ENCODE data around the gene SUPV3L1. TPM values are rescaled to one million over a fixed set of nuclear protein-coding genes. Genes with fewer than 3 reads are reported as not detected.

SUPV3L1 gene
- total and polyA plus RNA-seq, 2 donors, result 26.0 to 76.7 TPM

- Histone ChIP-seq H3K4me3 (ENCODE audit: low read length in 2 of 2) (no peak overlapping the region), H3K36me3 (ENCODE audit: control insufficient read depth in 2 of 2, insufficient read depth in 2 of 2, low read length in 1 of 2) (no peaks in the 10 kb centered on the region), H3K27me3 (ENCODE audit: control insufficient read depth in 2 of 2, insufficient read depth in 1 of 2, low read length in 1 of 2) (no peaks in the 10 kb centered on the region), H3K9me3 (ENCODE audit: control insufficient read depth in 2 of 2, insufficient read depth in 1 of 2, low read length in 1 of 2) (no peaks in the 10 kb centered on the region), H3K4me1 (ENCODE audit: control insufficient read depth in 2 of 2, insufficient read depth in 2 of 2, low read length in 2 of 2) (peaks cover 26 to 38% of the 10 kb centered on the region in 2 donors), H3K27ac (ENCODE audit: low read depth in 1 of 2, low read length in 1 of 2) (no peak overlapping the region)
- WGBS, result 98% methylated on average over 9 of the region's 9 CpGs
- no peak for DNase-seq (ENCODE audit: low read depth in 6 of 9, low spot score in 9 of 9)
These were observed 40.5 kb downstream of the SUPV3L1 start for GRCh38 chr10:69220507-69220906.

- Histone ChIP-seq H3K27ac (ENCODE audit: low read depth in 1 of 2, low read length in 1 of 2) (peak overlapping the region; percentile 90 to 96), H3K9me3 (ENCODE audit: control insufficient read depth in 2 of 2, insufficient read depth in 1 of 2, low read length in 1 of 2) (no peaks in the 10 kb centered on the region), H3K27me3 (ENCODE audit: control insufficient read depth in 2 of 2, insufficient read depth in 1 of 2, low read length in 1 of 2) (no peaks in the 10 kb centered on the region), H3K4me1 (ENCODE audit: control insufficient read depth in 2 of 2, insufficient read depth in 2 of 2, low read length in 2 of 2) (peaks cover 33 to 46% of the 10 kb centered on the region in 2 donors), H3K36me3 (ENCODE audit: control insufficient read depth in 2 of 2, insufficient read depth in 2 of 2, low read length in 1 of 2) (no peaks in the 10 kb centered on the region), H3K4me3 (ENCODE audit: low read length in 2 of 2) (peak overlapping the region; percentile 30)
- DNase-seq (ENCODE audit: low read depth in 6 of 9, low spot score in 9 of 9), result peak in 5 of 9 donors; percentile 45 to 88 (median 75)
- WGBS, result 16% methylated on average over 11 of the region's 11 CpGs
These were observed 42.4 kb downstream of the SUPV3L1 start for GRCh38 chr10:69222157-69223027.

DNA sequence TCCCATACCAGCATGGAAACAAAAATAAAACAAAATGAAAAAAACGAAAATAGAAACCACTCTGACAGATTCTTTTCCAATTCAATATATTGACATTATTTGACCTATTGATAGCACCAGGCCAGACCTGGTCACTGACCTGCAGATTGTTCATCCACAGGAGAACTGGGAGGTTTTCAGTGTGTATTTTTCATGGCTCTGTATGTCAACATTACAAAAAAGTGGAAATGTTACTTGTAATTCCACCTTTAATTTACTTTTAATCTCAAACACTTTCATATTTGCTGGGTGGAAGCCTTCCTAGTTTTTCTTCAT lies 43.0 kb downstream of the SUPV3L1 start:
- Histone ChIP-seq H3K9me3 (ENCODE audit: control insufficient read depth in 2 of 2, insufficient read depth in 1 of 2, low read length in 1 of 2) (no peaks in the 10 kb centered on the region), H3K27ac (ENCODE audit: low read depth in 1 of 2, low read length in 1 of 2) (peak overlapping the region; percentile 36 to 96), H3K27me3 (ENCODE audit: control insufficient read depth in 2 of 2, insufficient read depth in 1 of 2, low read length in 1 of 2) (no peaks in the 10 kb centered on the region), H3K4me1 (ENCODE audit: control insufficient read depth in 2 of 2, insufficient read depth in 2 of 2, low read length in 2 of 2) (peaks cover 39 to 52% of the 10 kb centered on the region in 2 donors), H3K4me3 (ENCODE audit: low read length in 2 of 2) (peak overlapping the region in 1 of 2 donors; percentile 30), H3K36me3 (ENCODE audit: control insufficient read depth in 2 of 2, insufficient read depth in 2 of 2, low read length in 1 of 2) (no peaks in the 10 kb centered on the region)
- 4% methylated on average over 1 of the region's 1 CpG for WGBS
- no peak for DNase-seq (ENCODE audit: low read depth in 6 of 9, low spot score in 9 of 9)

DNA sequence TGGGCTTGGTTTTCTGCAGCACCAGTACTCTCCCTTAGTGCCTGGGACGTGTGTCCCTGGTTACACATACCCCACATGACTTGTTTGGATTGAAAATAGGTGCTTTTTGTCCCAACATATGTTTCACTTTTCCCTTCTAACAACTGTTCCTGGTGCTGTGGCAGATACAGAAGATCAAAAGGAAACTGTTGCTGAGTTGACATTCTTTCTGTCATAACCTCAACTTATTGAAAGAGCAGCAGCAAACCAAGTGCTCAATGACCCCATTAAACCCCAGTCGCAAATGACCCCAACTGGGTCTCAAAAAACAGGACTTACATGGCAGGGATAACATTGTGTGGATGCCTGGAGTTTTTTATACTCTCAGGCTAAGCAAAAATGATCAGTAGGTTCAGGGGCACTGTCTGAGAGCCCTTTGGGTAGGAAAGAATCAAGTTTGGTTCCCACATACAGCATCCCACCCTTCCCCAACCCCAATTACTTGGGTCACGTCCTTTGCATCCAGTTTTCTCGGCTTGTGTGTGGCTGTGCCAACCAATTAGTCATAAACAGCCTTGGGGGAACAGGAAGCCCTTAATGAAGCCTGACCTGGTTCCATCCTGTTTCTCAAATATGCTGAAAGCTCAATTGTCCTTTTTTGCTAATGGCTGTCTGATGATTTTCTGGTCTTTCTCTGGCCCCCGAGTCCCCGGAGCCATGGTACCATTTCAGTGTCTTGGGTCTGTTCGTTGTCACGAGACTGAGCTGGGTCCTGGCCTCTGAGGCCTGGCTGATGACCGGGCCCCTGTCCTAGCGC lies 45.0 kb downstream of the SUPV3L1 start:
- peaks cover 57 to 73% of the 10 kb centered on the region in 2 donors for H3K4me1 ChIP-seq (ENCODE audit: control insufficient read depth in 2 of 2, insufficient read depth in 2 of 2, low read length in 2 of 2)
- peak in 2 of 9 donors; percentile 39 to 68 for DNase-seq (ENCODE audit: low read depth in 6 of 9, low spot score in 9 of 9)
- no peak overlapping the region for H3K4me3 ChIP-seq (ENCODE audit: low read length in 2 of 2)
- peak overlapping the region; percentile 71 to 86 for H3K27ac ChIP-seq (ENCODE audit: low read depth in 1 of 2, low read length in 1 of 2)
- H3K9me3 ChIP-seq (ENCODE audit: control insufficient read depth in 2 of 2, insufficient read depth in 1 of 2, low read length in 1 of 2), result no peaks in the 10 kb centered on the region
- H3K27me3 ChIP-seq (ENCODE audit: control insufficient read depth in 2 of 2, insufficient read depth in 1 of 2, low read length in 1 of 2), result no peaks in the 10 kb centered on the region
- WGBS, result 63% methylated on average over 10 of the region's 10 CpGs
- no peaks in the 10 kb centered on the region for H3K36me3 ChIP-seq (ENCODE audit: control insufficient read depth in 2 of 2, insufficient read depth in 2 of 2, low read length in 1 of 2)

- Histone ChIP-seq H3K27ac (ENCODE audit: low read depth in 1 of 2, low read length in 1 of 2) (peak overlapping the region in 1 of 2 donors; percentile 71), H3K4me3 (ENCODE audit: low read length in 2 of 2) (no peak overlapping the region), H3K4me1 (ENCODE audit: control insufficient read depth in 2 of 2, insufficient read depth in 2 of 2, low read length in 2 of 2) (peaks cover 64 to 79% of the 10 kb centered on the region in 2 donors), H3K36me3 (ENCODE audit: control insufficient read depth in 2 of 2, insufficient read depth in 2 of 2, low read length in 1 of 2) (no peaks in the 10 kb centered on the region), H3K27me3 (ENCODE audit: control insufficient read depth in 2 of 2, insufficient read depth in 1 of 2, low read length in 1 of 2) (no peaks in the 10 kb centered on the region), H3K9me3 (ENCODE audit: control insufficient read depth in 2 of 2, insufficient read depth in 1 of 2, low read length in 1 of 2) (no peaks in the 10 kb centered on the region)
- no peak for DNase-seq (ENCODE audit: low read depth in 6 of 9, low spot score in 9 of 9)
- 97% methylated on average over 10 of the region's 10 CpGs for WGBS
These were observed 45.6 kb downstream of the SUPV3L1 start for GRCh38 chr10:69225681-69226080.

DNA sequence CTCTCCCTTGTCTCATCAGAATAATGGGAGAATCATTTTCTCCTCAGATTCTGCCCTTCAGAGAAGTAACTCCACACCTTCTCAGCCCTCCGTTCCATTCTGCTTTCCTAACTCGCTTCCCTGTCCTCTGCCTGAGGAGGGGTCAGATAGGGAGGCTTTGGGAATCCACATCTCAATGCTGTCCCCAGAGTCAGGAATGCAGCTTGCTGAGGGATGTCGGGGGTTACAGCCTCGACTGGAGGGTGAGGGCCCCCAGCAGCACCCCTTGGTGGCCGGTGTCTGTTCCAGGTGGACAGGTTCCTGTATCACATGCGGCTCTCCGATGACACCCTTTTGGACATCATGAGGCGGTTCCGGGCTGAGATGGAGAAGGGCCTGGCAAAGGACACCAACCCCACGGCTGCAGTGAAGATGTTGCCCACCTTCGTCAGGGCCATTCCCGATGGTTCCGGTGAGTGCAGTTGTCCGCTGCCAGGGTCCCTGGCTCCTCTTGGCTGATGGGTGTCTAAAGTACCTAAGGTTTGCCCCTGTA lies 47.0 kb downstream of the SUPV3L1 start:
- WGBS, result 96% methylated on average over 14 of the region's 14 CpGs
- H3K27me3 ChIP-seq (ENCODE audit: control insufficient read depth in 2 of 2, insufficient read depth in 1 of 2, low read length in 1 of 2), result no peaks in the 10 kb centered on the region
- H3K4me3 ChIP-seq (ENCODE audit: low read length in 2 of 2), result no peak overlapping the region
- H3K27ac ChIP-seq (ENCODE audit: low read depth in 1 of 2, low read length in 1 of 2), result no peak overlapping the region
- no peak for DNase-seq (ENCODE audit: low read depth in 6 of 9, low spot score in 9 of 9)
- no peaks in the 10 kb centered on the region for H3K36me3 ChIP-seq (ENCODE audit: control insufficient read depth in 2 of 2, insufficient read depth in 2 of 2, low read length in 1 of 2)
- peaks cover 63 to 83% of the 10 kb centered on the region in 2 donors for H3K4me1 ChIP-seq (ENCODE audit: control insufficient read depth in 2 of 2, insufficient read depth in 2 of 2, low read length in 2 of 2)
- H3K9me3 ChIP-seq (ENCODE audit: control insufficient read depth in 2 of 2, insufficient read depth in 1 of 2, low read length in 1 of 2), result no peaks in the 10 kb centered on the region

DNA sequence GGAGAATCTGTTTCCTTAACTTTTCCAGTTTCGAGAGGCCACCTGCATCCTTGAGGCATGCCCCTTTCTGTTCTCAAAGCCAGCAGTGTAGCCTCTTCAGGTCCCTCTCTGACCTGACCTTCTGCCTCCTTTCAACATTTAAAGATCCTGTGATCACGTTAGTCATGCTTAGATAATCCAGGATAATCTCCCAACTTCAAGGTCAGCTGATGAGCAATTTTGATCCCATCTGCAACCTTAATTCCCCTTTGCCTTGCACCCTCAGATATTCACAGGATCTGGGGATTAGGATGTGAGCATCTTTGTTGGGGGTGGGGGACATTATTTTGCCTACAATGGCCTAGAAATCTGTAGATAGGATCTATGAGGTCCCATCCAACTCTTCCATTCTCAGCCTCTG lies 48.1 kb downstream of the SUPV3L1 start:
- 98% methylated on average over 2 of the region's 2 CpGs for WGBS
- H3K4me3 ChIP-seq (ENCODE audit: low read length in 2 of 2), result no peak overlapping the region
- peak overlapping the region in 1 of 2 donors; percentile 37 for H3K27ac ChIP-seq (ENCODE audit: low read depth in 1 of 2, low read length in 1 of 2)
- no peaks in the 10 kb centered on the region for H3K9me3 ChIP-seq (ENCODE audit: control insufficient read depth in 2 of 2, insufficient read depth in 1 of 2, low read length in 1 of 2)
- peaks cover 65 to 83% of the 10 kb centered on the region in 2 donors for H3K4me1 ChIP-seq (ENCODE audit: control insufficient read depth in 2 of 2, insufficient read depth in 2 of 2, low read length in 2 of 2)
- H3K27me3 ChIP-seq (ENCODE audit: control insufficient read depth in 2 of 2, insufficient read depth in 1 of 2, low read length in 1 of 2), result no peaks in the 10 kb centered on the region
- DNase-seq (ENCODE audit: low read depth in 6 of 9, low spot score in 9 of 9), result no peak
- no peaks in the 10 kb centered on the region for H3K36me3 ChIP-seq (ENCODE audit: control insufficient read depth in 2 of 2, insufficient read depth in 2 of 2, low read length in 1 of 2)

DNA sequence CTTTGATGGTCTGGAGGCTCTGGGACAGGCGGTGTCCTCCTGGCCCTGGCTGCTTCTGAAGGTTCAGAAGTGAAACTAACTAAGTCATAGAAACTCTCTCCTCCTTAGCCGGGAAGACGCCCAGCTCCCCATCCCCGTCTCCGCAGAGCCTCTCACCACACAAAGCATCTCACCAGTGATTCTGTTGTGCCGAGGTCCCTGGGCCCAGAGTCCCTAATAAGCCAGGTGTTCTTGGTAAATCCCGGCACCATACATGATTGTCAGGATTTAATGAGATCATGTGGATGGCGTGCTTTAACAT lies 49.5 kb downstream of the SUPV3L1 start:
- H3K36me3 ChIP-seq (ENCODE audit: control insufficient read depth in 2 of 2, insufficient read depth in 2 of 2, low read length in 1 of 2), result no peaks in the 10 kb centered on the region
- H3K27me3 ChIP-seq (ENCODE audit: control insufficient read depth in 2 of 2, insufficient read depth in 1 of 2, low read length in 1 of 2), result no peaks in the 10 kb centered on the region
- H3K4me3 ChIP-seq (ENCODE audit: low read length in 2 of 2), result peak overlapping the region; percentile 17 to 38
- H3K9me3 ChIP-seq (ENCODE audit: control insufficient read depth in 2 of 2, insufficient read depth in 1 of 2, low read length in 1 of 2), result no peaks in the 10 kb centered on the region
- peaks cover 69 to 89% of the 10 kb centered on the region in 2 donors for H3K4me1 ChIP-seq (ENCODE audit: control insufficient read depth in 2 of 2, insufficient read depth in 2 of 2, low read length in 2 of 2)
- DNase-seq (ENCODE audit: low read depth in 6 of 9, low spot score in 9 of 9), result no peak
- H3K27ac ChIP-seq (ENCODE audit: low read depth in 1 of 2, low read length in 1 of 2), result peak overlapping the region; percentile 48 to 67
- WGBS, result 29% methylated on average over 8 of the region's 8 CpGs

DNA sequence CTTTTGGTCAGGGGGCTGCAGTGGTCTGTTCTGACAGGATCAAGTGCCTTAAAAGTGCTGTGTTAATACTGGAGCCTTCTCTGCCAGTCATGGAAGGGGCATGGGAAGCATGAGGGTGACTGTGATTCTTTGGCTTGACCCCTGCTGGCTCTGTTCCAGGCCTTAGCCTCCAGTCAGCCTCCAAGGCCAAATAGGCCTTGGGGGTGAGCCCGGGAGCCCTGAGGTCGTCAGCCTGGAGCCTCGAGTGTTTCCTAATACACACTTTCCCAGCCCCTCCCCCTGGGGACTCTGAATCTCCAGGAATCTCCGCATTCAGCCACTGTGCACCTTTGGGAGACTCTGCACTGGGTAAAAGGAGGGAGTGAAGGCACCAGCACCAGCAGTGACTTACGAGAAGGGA lies 50.1 kb downstream of the SUPV3L1 start:
- H3K4me1 ChIP-seq (ENCODE audit: control insufficient read depth in 2 of 2, insufficient read depth in 2 of 2, low read length in 2 of 2), result peaks cover 65 to 89% of the 10 kb centered on the region in 2 donors
- no peaks in the 10 kb centered on the region for H3K9me3 ChIP-seq (ENCODE audit: control insufficient read depth in 2 of 2, insufficient read depth in 1 of 2, low read length in 1 of 2)
- no peak overlapping the region for H3K4me3 ChIP-seq (ENCODE audit: low read length in 2 of 2)
- 95% methylated on average over 5 of the region's 5 CpGs for WGBS
- no peaks in the 10 kb centered on the region for H3K36me3 ChIP-seq (ENCODE audit: control insufficient read depth in 2 of 2, insufficient read depth in 2 of 2, low read length in 1 of 2)
- no peaks in the 10 kb centered on the region for H3K27me3 ChIP-seq (ENCODE audit: control insufficient read depth in 2 of 2, insufficient read depth in 1 of 2, low read length in 1 of 2)
- H3K27ac ChIP-seq (ENCODE audit: low read depth in 1 of 2, low read length in 1 of 2), result peak overlapping the region; percentile 18 to 67
- DNase-seq (ENCODE audit: low read depth in 6 of 9, low spot score in 9 of 9), result no peak

All from thymus (tissue), 11 donors.